GM18508 (cell line): ENCODE data around the gene KCTD2.

Experiments
- ATAC-seq: cut with Tn5 transposase; IDR thresholded peaks from one replicate; pipeline ENCODE4 v1.9.1; 2021; ENCODE audit warnings: moderate number of reproducible peaks; ENCODE audit not compliant: insufficient read depth, unreplicated experiment

The KCTD2 gene

DNA sequence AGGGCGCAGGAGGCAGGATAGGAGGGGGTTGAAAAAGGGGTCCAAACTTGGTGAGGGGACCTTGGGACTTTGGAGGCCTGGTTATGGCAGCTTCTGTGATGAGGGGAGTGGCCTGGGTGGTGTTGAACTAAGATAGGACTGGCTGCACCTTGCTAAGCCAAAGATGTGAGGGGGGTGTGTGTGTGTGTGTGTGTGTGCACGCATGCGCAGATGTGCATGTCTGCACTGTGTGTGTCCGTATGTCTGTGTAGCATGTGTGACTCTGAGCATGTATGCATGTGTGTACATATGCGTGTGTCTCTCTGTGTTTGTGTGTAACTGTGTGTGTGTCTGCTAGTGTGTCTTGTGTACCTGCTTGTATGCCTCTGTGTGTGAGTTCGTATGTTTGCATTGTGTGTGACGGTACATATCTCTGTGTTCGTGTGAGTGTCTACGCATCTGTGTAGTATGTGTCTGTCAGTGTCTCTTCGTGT is 44.9 kb downstream of the KCTD2 start:
- no peak for ATAC-seq

GRCh38 chr17:75093548-75094158 is 46.6 kb downstream of the KCTD2 start:
- ATAC-seq, result no peak

DNA sequence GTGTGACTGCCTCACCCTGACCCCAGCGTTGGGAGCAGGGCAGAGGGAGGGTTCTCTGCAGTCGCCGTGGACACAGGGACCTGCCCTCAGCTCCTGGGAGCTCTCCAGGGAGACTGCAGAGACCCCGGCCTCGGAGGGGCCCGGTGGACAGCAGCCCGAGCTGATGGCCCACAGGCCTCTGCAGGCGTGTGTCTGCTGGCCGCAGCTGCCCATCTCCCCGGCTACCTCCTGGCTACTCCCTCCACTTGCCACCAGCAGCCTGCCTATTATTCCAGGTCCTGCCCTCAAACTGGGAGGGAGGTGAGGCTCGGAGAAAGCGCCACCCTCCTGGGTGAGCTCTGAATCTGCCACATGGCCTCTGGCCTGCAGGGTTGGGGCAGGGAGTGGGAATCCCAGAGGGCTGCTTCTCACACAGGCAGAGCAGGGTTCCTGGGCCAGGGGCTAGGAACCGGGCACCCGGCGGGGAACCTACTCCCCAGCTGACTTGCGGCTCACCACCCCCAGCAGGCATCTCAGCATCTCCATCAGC is 47.9 kb downstream of the KCTD2 start:
- ATAC-seq, result no peak

DNA sequence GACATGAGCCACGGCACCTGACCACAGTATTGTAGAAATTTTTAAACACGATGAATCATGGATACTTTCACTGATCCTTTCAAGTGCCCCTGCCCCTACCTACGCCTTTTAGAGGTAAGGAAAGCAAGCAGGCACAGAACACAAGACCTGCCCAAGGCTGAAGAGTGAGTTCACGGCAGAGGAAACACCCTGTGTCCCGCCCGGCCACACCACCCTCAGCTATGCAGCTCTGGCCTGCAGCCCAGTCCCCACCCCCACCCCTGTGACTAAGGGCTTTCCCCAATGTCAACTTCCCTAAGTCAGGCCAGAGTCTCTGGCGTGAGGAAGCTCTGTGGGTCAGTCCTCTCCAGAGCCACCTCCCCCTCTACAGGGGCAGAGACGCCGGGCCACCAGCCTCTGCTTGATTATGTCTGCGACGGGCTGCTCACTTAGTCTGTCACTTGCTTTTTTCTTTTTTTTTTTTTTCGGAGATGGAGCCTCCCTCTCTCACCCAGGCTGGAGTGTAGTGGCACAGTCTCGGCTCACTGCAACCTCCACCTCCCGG is 49.1 kb downstream of the KCTD2 start:
- ATAC-seq, result no peak

DNA sequence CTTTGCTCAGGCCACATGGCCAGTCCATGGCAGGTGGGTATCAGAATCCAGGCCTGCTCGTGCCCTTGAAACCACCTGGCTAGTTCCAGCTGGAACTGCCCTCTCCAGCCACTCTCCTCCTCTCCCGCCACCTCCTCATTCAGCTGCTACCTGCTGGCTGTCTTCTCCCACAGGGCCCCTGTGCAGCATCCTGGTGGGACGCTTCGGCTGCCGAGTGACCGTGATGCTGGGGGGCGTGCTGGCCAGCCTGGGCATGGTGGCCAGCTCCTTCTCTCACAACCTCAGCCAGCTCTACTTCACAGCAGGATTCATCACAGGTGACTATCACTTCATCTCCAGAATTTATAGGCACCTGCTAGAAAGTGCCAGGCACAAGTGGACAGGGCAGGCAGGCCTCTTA is 50.8 kb downstream of the KCTD2 start:
- no peak for ATAC-seq

- no peak for ATAC-seq
These were observed 51.8 kb downstream of the KCTD2 start for GRCh38 chr17:75098861-75099260.

DNA sequence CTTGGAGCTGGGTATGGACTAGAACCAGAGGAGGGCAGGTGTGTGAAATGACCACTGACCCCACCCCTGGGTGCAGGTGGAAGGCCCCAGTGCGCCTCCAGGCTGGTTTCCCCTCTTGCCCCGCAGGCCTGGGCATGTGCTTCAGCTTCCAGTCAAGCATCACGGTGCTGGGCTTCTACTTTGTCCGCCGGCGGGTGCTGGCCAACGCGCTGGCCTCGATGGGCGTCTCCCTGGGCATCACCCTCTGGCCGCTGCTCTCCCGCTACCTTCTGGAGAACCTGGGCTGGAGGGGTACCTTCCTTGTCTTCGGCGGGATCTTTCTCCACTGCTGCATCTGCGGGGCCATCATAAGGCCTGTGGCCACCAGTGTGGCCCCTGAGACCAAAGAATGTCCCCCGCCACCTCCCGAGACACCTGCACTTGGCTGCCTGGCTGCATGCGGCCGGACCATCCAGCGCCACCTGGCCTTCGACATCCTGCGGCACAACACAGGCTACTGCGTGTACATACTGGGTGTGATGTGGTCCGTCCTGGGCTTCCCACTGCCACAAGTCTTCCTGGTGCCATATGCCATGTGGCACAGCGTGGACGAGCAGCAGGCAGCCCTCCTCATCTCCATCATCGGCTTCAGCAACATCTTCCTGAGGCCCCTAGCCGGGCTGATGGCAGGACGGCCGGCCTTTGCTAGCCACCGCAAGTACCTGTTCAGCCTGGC is 53.0 kb downstream of the KCTD2 start:
- ATAC-seq, result no peak

GRCh38 chr17:75102385-75102821 is 55.4 kb downstream of the KCTD2 start:
- no peak for ATAC-seq

DNA sequence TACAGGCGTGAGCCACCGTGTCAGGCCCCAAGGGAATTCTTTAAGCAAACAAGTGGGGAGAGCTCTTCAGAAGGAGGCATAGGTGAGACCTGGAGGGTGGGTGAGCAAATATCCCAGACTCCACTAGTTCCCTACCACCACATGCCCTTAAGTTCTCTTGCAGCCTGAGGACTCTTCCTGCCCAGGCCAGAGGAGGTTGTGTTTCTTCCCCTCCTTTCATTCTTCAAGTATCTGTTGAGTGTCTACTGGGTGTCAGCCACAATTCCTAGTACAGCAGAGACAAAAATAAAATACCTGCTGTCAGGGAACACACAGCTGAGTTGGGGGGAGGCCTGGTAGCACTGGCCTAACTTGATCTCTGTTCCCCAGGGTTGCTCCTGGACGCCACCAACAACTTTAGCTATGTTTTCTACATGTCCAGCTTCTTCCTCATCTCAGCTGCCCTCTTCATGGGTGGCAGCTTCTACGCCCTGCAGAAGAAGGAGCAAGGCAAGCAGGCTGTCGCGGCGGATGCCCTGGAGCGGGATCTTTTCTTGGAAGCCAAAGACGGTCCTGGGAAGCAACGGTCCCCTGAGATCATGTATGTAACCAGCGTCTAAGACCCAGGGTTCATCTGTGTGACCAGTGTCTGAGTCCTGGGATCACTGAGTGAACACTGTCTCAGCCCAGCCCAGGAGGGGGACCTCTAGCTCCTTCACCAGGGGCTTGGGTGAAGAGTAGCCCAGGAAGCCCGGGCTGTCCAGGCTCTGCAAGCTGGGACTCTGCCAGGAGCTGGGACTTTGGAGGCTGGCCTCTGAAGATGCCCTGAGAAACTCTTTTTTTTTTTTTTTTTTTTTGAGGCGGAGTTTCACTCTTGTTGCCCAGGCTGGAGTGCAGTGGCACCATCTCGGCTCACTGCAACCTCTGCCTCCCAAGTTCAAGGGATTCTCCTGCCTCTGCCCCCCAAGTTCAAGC is 56.9 kb downstream of the KCTD2 start:
- no peak for ATAC-seq

GRCh38 chr17:75105126-75106080 is 58.4 kb downstream of the KCTD2 start:
- no peak for ATAC-seq

DNA sequence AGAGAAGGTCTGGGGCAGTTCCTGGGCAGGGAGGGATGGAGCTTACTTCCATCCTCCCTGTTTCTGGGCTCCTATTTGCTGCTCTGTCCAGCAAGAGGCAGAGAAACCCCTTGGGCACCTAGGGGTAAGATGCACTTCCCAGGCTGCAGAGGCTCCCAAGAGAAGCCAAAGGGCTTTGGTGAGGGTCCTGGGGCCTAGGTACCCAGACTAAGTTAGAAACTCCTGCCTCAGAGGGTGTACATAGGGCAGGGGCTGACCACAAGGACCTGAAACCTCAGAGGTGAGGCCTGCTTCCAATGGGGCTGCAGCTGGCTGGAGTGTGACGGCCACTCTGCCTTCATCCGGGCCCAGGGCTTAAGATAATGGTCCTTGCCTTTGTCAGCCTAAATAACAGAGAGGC is 61.2 kb downstream of the KCTD2 start:
- ATAC-seq, result no peak

- no peak for ATAC-seq
These were observed 62.0 kb downstream of the KCTD2 start for GRCh38 chr17:75109046-75109406.

GRCh38 chr17:75109407-75110233 is 62.6 kb downstream of the KCTD2 start, which contains the start of gene ARMC7:
Gene ARMC7 (plus strand): TSS chr17:75109969. CDS start chr17:75110289, 320 bp downstream.
- no peak for ATAC-seq

DNA sequence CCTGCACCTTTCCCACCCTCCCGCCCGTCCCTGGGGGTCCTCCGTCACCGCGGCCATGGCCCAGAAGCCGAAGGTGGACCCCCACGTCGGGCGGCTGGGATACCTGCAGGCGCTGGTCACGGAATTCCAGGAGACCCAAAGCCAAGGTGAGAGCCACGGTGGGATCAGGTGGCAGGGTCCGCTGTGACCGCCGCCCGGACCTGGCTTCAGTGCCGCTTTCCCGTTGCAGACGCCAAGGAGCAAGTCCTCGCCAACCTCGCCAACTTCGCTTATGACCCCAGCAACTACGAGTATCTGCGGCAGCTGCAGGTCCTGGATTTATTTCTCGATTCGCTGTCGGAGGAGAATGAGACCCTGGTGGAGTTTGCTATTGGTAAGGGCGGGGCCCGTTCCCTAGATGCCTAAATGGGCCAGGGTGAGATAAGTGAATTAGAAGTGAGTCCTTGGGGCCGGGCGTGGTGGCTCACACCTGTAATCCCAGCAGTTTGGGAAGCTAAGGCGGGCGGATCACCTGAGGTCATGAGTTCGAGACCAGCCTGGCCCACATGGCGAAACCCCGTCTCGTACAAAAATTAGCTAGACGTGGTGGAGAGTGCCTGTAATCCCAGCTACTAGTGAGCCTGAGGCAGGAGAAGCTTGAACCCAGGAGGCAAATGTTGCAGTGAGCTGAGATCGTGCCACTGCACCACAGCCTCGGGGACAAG is 63.4 kb downstream of the KCTD2 start:
- ATAC-seq, result no peak

DNA sequence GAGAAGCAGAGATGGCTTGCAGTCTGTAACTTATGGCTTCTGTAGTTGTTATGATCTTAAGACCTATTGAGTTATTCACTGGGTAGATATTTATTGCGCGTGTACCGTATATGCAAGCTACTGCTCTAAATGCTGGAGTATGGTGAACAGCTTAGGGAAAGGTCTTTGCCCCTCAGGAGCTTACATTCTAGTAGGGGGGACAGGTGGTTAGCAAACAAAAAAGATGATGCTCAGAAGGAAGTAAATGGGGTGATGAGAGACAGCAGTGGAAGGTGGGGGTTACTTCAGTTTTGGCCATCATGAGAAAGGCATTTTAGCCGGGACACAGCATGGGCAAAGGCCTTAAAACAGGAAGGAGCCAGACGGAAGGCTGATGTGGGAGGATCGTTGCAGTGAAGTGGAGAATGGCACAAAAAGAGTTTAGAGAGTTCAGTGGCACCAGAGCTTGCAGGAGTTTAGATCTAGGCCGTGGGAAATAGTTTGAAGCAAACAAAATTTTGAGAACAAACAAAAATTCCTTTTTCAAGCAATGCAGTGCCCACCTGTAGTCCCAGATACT is 64.8 kb downstream of the KCTD2 start:
- ATAC-seq, result no peak

GRCh38 chr17:75113798-75114551 is 67.0 kb downstream of the KCTD2 start:
- ATAC-seq, result no peak
